ENCODE results near the gene MITD1. TPM values are rescaled to one million over a fixed set of nuclear protein-coding genes. Genes with fewer than 3 reads are reported as not detected.

Gene MITD1
- total and polyA plus RNA-seq, 2 of the 8 experiments (the other 6 are each of a cell fraction or from before 2014, with no cell fraction given) = 15.2 to 31.7 TPM

DNA sequence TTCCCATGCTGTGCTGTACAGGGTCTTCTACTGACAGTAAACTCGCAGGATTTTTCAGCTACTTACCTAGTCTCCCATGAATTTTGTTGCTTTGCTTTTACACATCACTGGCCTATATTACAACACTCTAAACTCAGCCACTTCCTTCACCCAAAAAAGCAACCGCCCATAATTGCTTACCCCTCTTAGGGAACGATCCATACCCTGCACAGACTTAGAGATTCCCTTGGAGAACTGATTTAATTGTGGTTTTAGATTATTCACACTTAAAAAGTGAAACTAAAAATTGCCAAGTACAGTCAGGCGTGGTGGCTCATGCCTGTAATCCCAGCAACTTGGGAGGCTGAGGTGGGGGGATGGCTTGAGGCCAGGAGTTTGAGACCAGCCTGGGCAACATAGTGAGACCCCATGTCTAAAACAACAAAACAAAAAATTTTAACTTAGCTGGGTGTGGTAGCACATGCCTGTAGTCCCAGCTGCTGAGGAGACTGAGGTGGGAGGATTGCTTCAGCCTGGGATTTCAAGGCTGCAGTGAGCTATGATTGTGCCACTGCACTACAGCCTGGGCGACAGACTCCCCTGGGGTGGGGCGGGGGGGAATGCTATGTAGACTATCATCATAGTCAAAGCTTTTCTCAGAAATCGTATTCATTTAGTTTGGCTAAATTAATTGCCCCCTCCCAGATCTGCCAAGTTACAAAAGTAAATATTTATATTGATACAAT, 19.4 kb upstream of the MITD1 start:
- Histone ChIP-seq H4K5ac (ENCODE audit: insufficient read length, low read depth, low read length) (no peak overlapping the region), H2AK5ac (ENCODE audit: low read depth, low read length) (no peak overlapping the region), H3K27ac (ENCODE audit: low read depth, low read length) (no peak overlapping the region), H3K27me3 (replicated peaks in 1 of 4; ENCODE audit: control insufficient read depth in 3 of 4, extremely low read depth in 1 of 4, insufficient read depth in 3 of 4, low read length in 3 of 4) (no peaks in the 10 kb centered on the region), H3K56ac (replicated peaks; ENCODE audit: insufficient read length, low read depth, low read length) (no peak overlapping the region), H3K79me1 (ENCODE audit: low read depth, low read length) (no peaks in the 10 kb centered on the region), H3K36me3 (ENCODE audit: control insufficient read depth in 2 of 4, insufficient read depth in 4 of 4, low read length in 3 of 4) (peaks cover 2 to 25% (median 12%) of the 10 kb centered on the region in 4 experiments; a peak in 7 of 8 replicates), H2BK12ac (ENCODE audit: low read depth, low read length) (no peak overlapping the region), H2BK15ac (ENCODE audit: low read length) (no peak overlapping the region), H3K18ac (ENCODE audit: extremely low read depth, low read length) (no peak overlapping the region), H2BK20ac (ENCODE audit: low read length) (no peak overlapping the region), H3K4ac (replicated peaks; ENCODE audit: insufficient read length, low read depth, low read length) (no peak overlapping the region), H2BK5ac (ENCODE audit: low read depth, low read length) (no peak overlapping the region), H3K23me2 (ENCODE audit: low read depth, low read length) (no peaks in the 10 kb centered on the region), H3K4me3 (ENCODE audit: extremely low read depth in 1 of 4, insufficient read depth in 2 of 4, low read depth in 3 of 4, low read length in 4 of 4) (no peak overlapping the region), H3K4me2 (ENCODE audit: insufficient read depth in 1 of 2, low read depth in 2 of 2, low read length in 2 of 2) (no peak overlapping the region), H3K9ac (replicated peaks in 1 of 4; ENCODE audit: extremely low read depth in 1 of 4, low read depth in 3 of 4, low read length in 3 of 4) (no peak overlapping the region), H3K4me1 (replicated peaks in 1 of 4; ENCODE audit: control insufficient read depth in 3 of 4, insufficient read depth in 4 of 4, low read length in 3 of 4) (no peaks in the 10 kb centered on the region), H2AFZ (ENCODE audit: low read length) (no peak overlapping the region), H3K14ac (ENCODE audit: insufficient read length) (no peak overlapping the region), H4K8ac (ENCODE audit: extremely low read depth, insufficient read depth, low read length) (no peak overlapping the region), H2BK120ac (replicated peaks; ENCODE audit: low read depth, low read length) (no peak overlapping the region), H3K79me2 (ENCODE audit: control insufficient read depth in 1 of 2, insufficient read depth in 2 of 2, low read length in 2 of 2) (no peaks in the 10 kb centered on the region), H3K23ac (ENCODE audit: insufficient read length) (no peak overlapping the region), H4K91ac (replicated peaks; ENCODE audit: insufficient read length, low read length) (no peak overlapping the region), H3K9me3 (ENCODE audit: insufficient read depth in 2 of 2, low read depth in 1 of 2, low read length in 1 of 2) (peaks cover 13 to 17% of the 10 kb centered on the region in 2 experiments), H4K20me1 (replicated peaks in 1 of 2; ENCODE audit: control insufficient read depth in 1 of 2, insufficient read depth in 2 of 2, low read length in 2 of 2) (no peaks in the 10 kb centered on the region)
- WGBS, 2 experiments (ENCODE audit: extremely low coverage in 1 of 2, insufficient coverage in 1 of 2, insufficient read length in 1 of 2, insufficient replicate concordance in 2 of 2, low coverage in 1 of 2, low lambda C conversion rate in 2 of 2, missing lambda C conversion rate in 1 of 2) = 89% methylated on average over 6 of the region's 7 CpGs; no CpG with 5 or more reads in 1 of the 2 experiments
- ChIA-PET POLR2A (ENCODE audit: partially characterized antibody) (interaction anchor here (0.7 to 2.4 kb wide), 3 partner anchors 19 to 1229 kb away, joined by 3 to 6 read pairs (median 3); partner anchors contain the start of gene MRPL30), CTCF (ENCODE audit: partially characterized antibody) (no interaction called here)
- TF ChIP-seq RAD21 (IDR thresholded peaks at IDR 0.05 in 1 of 2, conservative IDR thresholded peaks at IDR 0.05 in 1 of 2; ENCODE audit: low read depth in 2 of 2, low read length in 2 of 2) = no peak
- TF ChIP-seq POLR2A (IDR thresholded peaks at IDR 0.05; ENCODE audit: control extremely low read depth in 1 of 2, low read depth in 2 of 2, low read length in 2 of 2) = 0 out of 3 replicates have a peak, but pooled peaks of 1 of the 2 experiments have one; percentile 4
- FAIRE-seq = no peak
- no peak for DNase-seq (ENCODE audit: low read depth in 1 of 2, low spot score in 2 of 2)
